ENCODE measurements around the gene MCRIP1. TPM values are rescaled to one million over a fixed set of nuclear protein-coding genes. Genes with fewer than 3 reads are reported as not detected.

Gene MCRIP1
- total and polyA plus RNA-seq, 4 donors, result 93.5 to 310 (median 132) TPM

DNA sequence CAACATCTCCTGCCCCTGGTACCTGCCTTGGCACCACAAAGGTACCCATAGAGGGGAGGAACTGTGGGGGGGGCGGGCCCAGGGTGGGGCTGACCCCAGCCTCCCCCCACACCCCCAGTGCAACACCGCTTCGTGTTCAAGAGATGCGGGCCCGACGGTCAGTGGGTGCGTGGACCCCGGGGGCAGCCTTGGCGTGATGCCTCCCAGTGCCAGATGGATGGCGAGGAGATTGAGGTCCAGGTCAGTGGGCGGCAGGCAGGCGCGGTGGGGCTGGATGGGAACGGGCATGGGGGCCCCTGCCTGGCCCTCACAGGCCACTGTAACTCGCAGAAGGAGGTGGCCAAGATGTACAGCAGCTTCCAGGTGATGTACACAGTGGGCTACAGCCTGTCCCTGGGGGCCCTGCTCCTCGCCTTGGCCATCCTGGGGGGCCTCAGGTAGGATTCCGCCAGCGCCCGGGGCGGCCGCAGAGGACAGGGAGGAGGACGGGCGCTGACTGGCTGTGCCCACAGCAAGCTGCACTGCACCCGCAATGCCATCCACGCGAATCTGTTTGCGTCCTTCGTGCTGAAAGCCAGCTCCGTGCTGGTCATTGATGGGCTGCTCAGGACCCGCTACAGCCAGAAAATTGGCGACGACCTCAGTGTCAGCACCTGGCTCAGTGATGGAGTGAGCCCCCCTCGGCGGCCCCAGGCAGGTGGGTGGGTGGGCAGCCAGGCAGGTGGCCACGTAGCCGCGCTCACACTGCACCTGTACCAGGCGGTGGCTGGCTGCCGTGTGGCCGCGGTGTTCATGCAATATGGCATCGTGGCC lies 22.0 kb downstream of the MCRIP1 start:
- Histone ChIP-seq H3K4me3 (ENCODE audit: low read length in 2 of 2) (no peak overlapping the region), H3K9me3 (ENCODE audit: control insufficient read depth, low read length) (no peaks in the 10 kb centered on the region), H3K4me1 (ENCODE audit: control insufficient read depth in 1 of 2, insufficient read depth in 2 of 2, low read length in 2 of 2) (no peaks in the 10 kb centered on the region), H3K36me3 (ENCODE audit: control insufficient read depth in 1 of 2, insufficient read depth in 2 of 2, low read length in 1 of 2) (no peaks in the 10 kb centered on the region), H3K27me3 (ENCODE audit: control insufficient read depth in 1 of 2, insufficient read depth in 2 of 2, low read length in 1 of 2) (no peaks in the 10 kb centered on the region), H3K27ac (ENCODE audit: low read depth in 1 of 2, low read length in 2 of 2) (no peak overlapping the region)
- 85 to 86% methylated on average over 42 of the region's 42 CpGs for WGBS, 2 donors
- ATAC-seq (ENCODE audit: low FRiP score) (no peak), DNase-seq (no peak)
- intact Hi-C loops (cut with DNase I), result no loop called here

DNA sequence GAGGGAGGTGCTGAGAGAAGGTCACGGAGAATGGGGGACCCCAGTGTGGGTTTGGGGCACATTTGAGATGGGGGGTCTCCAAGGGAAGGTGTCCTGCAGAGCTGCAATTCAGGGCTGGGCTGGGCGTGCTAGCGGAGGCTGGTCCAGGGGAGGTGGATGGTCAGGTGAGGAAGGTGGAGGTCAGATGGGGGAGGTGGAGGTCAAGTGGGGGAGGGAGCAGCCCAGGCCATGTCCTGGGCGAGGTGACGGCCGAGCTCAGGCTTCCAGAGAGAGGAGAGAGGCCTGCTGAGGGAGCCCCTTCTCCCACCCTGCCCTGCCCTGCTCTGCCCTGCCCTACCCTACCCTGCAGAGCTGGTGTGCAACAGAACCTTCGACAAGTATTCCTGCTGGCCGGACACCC lies 22.6 kb downstream of the MCRIP1 start:
- H3K9me3 ChIP-seq (ENCODE audit: control insufficient read depth, low read length), result no peaks in the 10 kb centered on the region
- no peak for ATAC-seq (ENCODE audit: low FRiP score)
- H3K4me1 ChIP-seq (ENCODE audit: control insufficient read depth in 1 of 2, insufficient read depth in 2 of 2, low read length in 2 of 2), result no peaks in the 10 kb centered on the region
- no peak for DNase-seq
- WGBS, 2 donors, result 80 to 87% methylated on average over 7 to 8 of the region's 8 CpGs
- H3K27me3 ChIP-seq (ENCODE audit: control insufficient read depth in 1 of 2, insufficient read depth in 2 of 2, low read length in 1 of 2), result no peaks in the 10 kb centered on the region
- no peak overlapping the region for H3K27ac ChIP-seq (ENCODE audit: low read depth in 1 of 2, low read length in 2 of 2)
- intact Hi-C loops (cut with DNase I), result no loop called here
- no peak overlapping the region for H3K4me3 ChIP-seq (ENCODE audit: low read length in 2 of 2)
- H3K36me3 ChIP-seq (ENCODE audit: control insufficient read depth in 1 of 2, insufficient read depth in 2 of 2, low read length in 1 of 2), result no peaks in the 10 kb centered on the region

DNA sequence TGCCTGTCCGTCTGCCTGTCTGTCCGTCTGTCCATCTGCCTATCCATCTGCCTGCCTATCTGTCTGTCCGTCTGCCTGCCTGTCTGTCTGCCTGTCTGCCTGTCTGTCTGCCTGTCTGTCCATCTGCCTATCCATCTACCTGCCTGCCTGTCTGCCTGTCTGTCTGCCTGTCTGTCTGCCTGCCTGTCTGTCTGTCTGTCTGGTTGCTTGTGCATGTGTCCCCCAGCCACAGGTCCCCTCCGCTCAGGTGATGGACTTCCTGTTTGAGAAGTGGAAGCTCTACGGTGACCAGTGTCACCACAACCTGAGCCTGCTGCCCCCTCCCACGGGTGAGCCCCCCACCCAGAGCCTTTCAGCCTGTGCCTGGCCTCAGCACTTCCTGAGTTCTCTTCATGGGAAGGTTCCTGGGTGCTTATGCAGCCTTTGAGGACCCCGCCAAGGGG lies 23.5 kb downstream of the MCRIP1 start:
- WGBS, 2 donors, result 78 to 79% methylated on average over 7 of the region's 7 CpGs
- Histone ChIP-seq H3K27me3 (ENCODE audit: control insufficient read depth in 1 of 2, insufficient read depth in 2 of 2, low read length in 1 of 2) (no peaks in the 10 kb centered on the region), H3K9me3 (ENCODE audit: control insufficient read depth, low read length) (no peaks in the 10 kb centered on the region), H3K27ac (ENCODE audit: low read depth in 1 of 2, low read length in 2 of 2) (no peak overlapping the region), H3K4me1 (ENCODE audit: control insufficient read depth in 1 of 2, insufficient read depth in 2 of 2, low read length in 2 of 2) (no peaks in the 10 kb centered on the region), H3K36me3 (ENCODE audit: control insufficient read depth in 1 of 2, insufficient read depth in 2 of 2, low read length in 1 of 2) (no peaks in the 10 kb centered on the region), H3K4me3 (ENCODE audit: low read length in 2 of 2) (no peak overlapping the region)
- DNase-seq (no peak), ATAC-seq (ENCODE audit: low FRiP score) (no peak)
- intact Hi-C loops (cut with DNase I), result no loop called here

DNA sequence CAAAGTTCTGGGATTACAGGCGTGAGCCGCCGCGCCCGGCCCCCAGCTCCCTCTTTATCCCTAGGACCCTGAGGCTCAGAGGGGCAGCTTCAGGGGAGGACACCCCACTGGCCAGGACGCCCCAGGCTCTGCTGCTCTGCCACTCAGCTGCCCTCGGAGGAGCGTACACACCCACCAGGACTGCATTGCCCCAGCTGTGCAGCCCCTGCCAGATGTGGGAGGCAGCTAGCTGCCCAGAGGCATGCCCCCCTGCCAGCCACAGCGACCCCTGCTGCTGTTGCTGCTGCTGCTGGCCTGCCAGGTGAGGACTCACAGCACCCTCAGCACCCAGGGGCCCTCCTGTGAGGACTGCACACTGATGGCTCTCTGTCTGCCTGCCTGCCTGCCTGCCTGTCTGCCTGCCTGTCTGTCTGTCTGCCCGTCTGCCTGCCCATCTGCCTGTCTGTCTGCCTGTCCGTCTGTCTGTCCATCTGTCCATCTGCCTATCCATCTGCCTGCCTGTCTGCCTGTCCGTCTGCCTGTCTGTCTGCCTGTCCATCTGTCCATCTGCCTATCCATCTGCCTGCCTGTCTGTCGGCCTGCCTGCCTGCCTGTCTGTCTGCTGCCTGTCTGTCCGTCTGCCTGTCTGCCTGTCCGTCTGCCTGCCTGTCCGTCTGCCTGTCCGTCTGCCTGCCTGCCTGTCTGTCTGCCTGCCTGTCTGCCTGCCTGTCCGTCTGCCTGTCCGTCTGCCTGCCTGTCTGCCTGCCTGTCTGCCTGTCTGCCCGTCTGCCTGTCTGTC lies 24.1 kb downstream of the MCRIP1 start:
- Histone ChIP-seq H3K27me3 (ENCODE audit: control insufficient read depth in 1 of 2, insufficient read depth in 2 of 2, low read length in 1 of 2) (no peaks in the 10 kb centered on the region), H3K4me3 (ENCODE audit: low read length in 2 of 2) (no peak overlapping the region), H3K27ac (ENCODE audit: low read depth in 1 of 2, low read length in 2 of 2) (no peak overlapping the region), H3K36me3 (ENCODE audit: control insufficient read depth in 1 of 2, insufficient read depth in 2 of 2, low read length in 1 of 2) (no peaks in the 10 kb centered on the region), H3K4me1 (ENCODE audit: control insufficient read depth in 1 of 2, insufficient read depth in 2 of 2, low read length in 2 of 2) (no peaks in the 10 kb centered on the region), H3K9me3 (ENCODE audit: control insufficient read depth, low read length) (no peaks in the 10 kb centered on the region)
- intact Hi-C loops (cut with DNase I), result no loop called here
- ATAC-seq (ENCODE audit: low FRiP score) (no peak), DNase-seq (no peak)
- WGBS, 2 donors, result 75 to 77% methylated on average over 20 of the region's 20 CpGs

DNA sequence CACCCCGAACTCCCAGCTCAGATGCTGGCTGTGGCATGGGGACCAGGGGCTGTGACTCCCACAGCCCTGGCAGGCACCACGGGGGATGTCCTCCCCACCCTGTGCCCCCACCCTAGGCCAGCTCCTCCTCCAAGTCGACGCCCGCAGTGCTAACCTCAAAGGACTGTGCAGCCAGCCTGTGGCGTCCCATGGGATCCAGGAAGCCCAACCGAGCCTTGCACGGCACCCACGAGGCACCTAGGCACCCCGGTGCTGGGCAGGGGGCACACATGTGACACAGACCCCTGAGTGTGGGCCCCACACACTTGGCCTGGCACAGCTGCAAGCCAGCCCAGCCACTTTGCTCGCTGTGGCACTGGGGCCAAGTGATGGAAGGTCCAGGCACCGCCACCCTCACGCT lies 25.3 kb downstream of the MCRIP1 start:
- WGBS, 2 donors, result 42 to 43% methylated on average over 12 to 13 of the region's 13 CpGs
- H3K27ac ChIP-seq (ENCODE audit: low read depth in 1 of 2, low read length in 2 of 2), result no peak overlapping the region
- H3K4me1 ChIP-seq (ENCODE audit: control insufficient read depth in 1 of 2, insufficient read depth in 2 of 2, low read length in 2 of 2), result no peaks in the 10 kb centered on the region
- no peaks in the 10 kb centered on the region for H3K9me3 ChIP-seq (ENCODE audit: control insufficient read depth, low read length)
- H3K36me3 ChIP-seq (ENCODE audit: control insufficient read depth in 1 of 2, insufficient read depth in 2 of 2, low read length in 1 of 2), result no peaks in the 10 kb centered on the region
- DNase-seq (no peak), ATAC-seq (ENCODE audit: low FRiP score) (no peak)
- H3K27me3 ChIP-seq (ENCODE audit: control insufficient read depth in 1 of 2, insufficient read depth in 2 of 2, low read length in 1 of 2), result no peaks in the 10 kb centered on the region
- intact Hi-C loops (cut with DNase I), result no loop called here
- H3K4me3 ChIP-seq (ENCODE audit: low read length in 2 of 2), result no peak overlapping the region

DNA sequence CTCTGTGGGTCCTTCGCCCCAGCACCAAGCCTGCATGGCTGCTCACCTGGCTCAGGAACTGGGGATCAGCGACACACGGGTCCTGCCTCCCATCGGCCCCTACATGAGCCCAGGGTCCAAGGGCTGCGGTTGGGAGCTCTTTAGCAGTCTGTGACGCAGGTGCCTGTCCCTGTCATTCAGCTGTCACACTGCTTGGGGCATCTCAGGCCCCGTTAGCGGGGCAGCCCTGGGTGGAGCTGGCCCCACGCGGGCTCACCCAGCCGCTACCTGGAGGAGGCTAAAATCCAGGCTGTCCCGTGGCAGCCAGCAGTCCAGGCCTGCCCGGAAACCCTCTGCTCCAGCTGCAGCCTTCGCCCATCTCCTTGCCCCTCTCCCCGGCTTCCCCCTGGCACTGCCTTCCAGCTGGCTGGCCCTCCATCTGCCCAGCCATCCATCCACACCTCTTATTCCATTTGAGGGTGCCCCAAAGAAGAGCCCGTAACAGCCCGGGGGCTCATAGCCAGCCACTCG lies 25.8 kb downstream of the MCRIP1 start:
- Histone ChIP-seq H3K4me1 (ENCODE audit: control insufficient read depth in 1 of 2, insufficient read depth in 2 of 2, low read length in 2 of 2) (no peaks in the 10 kb centered on the region), H3K4me3 (ENCODE audit: low read length in 2 of 2) (no peak overlapping the region), H3K9me3 (ENCODE audit: control insufficient read depth, low read length) (no peaks in the 10 kb centered on the region), H3K27me3 (ENCODE audit: control insufficient read depth in 1 of 2, insufficient read depth in 2 of 2, low read length in 1 of 2) (no peaks in the 10 kb centered on the region), H3K36me3 (ENCODE audit: control insufficient read depth in 1 of 2, insufficient read depth in 2 of 2, low read length in 1 of 2) (no peaks in the 10 kb centered on the region), H3K27ac (ENCODE audit: low read depth in 1 of 2, low read length in 2 of 2) (no peak overlapping the region)
- no peak for ATAC-seq (ENCODE audit: low FRiP score)
- DNase-seq, result no peak
- intact Hi-C loops (cut with DNase I), result no loop called here
- whole genome bisulfite sequencing, 2 donors, result 54 to 60% methylated on average over 18 of the region's 18 CpGs

DNA sequence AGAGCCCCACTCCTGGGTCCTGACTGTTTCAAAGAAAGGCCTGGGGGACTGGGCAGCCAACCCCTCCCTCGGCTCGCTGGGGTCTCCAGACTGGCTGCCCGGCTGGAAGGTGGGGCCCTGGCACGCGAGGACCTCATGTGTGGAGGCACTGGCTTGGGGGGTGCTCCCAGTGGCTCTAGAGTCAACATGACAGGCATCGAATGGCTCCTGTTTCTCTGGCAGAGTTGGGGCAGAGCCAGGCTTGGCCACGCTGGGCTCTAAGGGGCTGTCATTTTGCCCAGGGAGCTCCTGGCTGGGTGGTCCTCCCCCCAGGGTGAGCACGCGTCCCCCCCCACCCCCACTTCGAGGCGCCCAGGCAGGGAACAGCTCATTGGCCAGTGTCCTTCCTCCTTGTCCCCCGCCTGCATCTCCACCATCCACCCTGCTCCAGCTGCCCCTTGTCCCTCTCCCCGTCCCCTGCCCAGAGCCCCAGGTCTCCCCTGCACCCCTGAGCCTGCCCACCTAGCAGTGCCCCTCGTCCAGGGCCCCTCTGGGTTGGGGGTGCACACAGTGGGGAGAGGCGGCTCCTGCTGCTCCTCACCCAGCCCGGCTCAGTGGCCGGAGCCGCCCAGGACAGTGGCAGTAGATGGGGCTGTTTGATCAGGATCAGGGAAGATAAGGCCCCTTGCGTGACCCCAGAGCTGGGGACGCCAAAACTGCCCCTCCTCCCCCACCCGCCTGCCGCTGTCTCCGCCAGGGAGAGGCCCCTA lies 26.5 kb downstream of the MCRIP1 start:
- intact Hi-C loops (cut with DNase I), result no loop called here
- no peak for ATAC-seq (ENCODE audit: low FRiP score)

DNA sequence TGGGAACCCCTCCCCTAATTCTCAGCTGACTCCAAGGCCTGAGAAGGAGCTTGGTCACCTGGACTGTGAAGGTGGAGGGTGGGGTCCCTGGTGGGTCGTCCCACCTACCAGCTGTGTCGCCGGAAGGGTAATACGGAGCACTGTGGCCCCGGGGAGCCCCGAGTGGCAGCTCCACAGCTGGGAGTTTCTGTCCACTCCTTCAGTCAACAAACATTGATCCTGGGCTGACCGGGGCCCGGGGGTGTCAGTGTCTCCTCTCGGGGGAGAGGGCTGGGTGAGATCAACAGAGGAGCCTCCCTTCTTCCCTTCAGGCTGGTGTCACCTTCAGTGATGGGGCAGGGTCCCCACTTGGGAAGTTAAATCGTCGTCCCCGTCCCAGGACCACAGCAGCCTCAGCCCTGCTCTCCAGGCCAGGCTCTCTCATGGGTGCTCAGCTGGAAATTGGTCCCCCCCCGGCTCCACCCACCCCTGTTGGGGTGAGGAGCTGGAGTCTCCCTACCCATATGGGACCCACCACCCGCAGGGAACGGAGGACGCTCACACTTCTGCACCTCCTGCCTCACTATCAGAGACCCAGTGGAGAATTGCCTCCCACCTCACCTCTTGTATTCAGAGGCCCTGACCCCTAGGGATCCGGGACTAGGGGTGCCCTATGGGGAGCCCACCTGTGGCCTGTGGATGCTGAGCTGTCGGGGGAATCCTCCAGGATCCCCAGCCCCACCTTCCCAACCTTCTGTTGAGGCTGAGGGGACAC lies 27.2 kb downstream of the MCRIP1 start:
- DNase-seq (no peak), ATAC-seq (ENCODE audit: low FRiP score) (no peak)
- WGBS, 2 donors, result 57 to 68% methylated on average over 18 of the region's 18 CpGs
- intact Hi-C loops (cut with DNase I), result no loop called here
- Histone ChIP-seq H3K4me3 (ENCODE audit: low read length in 2 of 2) (no peak overlapping the region), H3K4me1 (ENCODE audit: control insufficient read depth in 1 of 2, insufficient read depth in 2 of 2, low read length in 2 of 2) (no peaks in the 10 kb centered on the region), H3K36me3 (ENCODE audit: control insufficient read depth in 1 of 2, insufficient read depth in 2 of 2, low read length in 1 of 2) (no peaks in the 10 kb centered on the region), H3K9me3 (ENCODE audit: control insufficient read depth, low read length) (no peaks in the 10 kb centered on the region), H3K27ac (ENCODE audit: low read depth in 1 of 2, low read length in 2 of 2) (no peak overlapping the region), H3K27me3 (ENCODE audit: control insufficient read depth in 1 of 2, insufficient read depth in 2 of 2, low read length in 1 of 2) (no peaks in the 10 kb centered on the region)

More for the DNA sequence above, 26.5 kb downstream of the MCRIP1 start:
- WGBS, 2 donors, result 19 to 22% methylated on average over 23 of the region's 23 CpGs
- H3K9me3 ChIP-seq (ENCODE audit: control insufficient read depth, low read length), result no peaks in the 10 kb centered on the region
- no peaks in the 10 kb centered on the region for H3K36me3 ChIP-seq (ENCODE audit: control insufficient read depth in 1 of 2, insufficient read depth in 2 of 2, low read length in 1 of 2)
- H3K4me3 ChIP-seq (ENCODE audit: low read length in 2 of 2), result no peak overlapping the region
- no peaks in the 10 kb centered on the region for H3K27me3 ChIP-seq (ENCODE audit: control insufficient read depth in 1 of 2, insufficient read depth in 2 of 2, low read length in 1 of 2)
- H3K27ac ChIP-seq (ENCODE audit: low read depth in 1 of 2, low read length in 2 of 2), result no peak overlapping the region
- DNase-seq, result no peak
- no peaks in the 10 kb centered on the region for H3K4me1 ChIP-seq (ENCODE audit: control insufficient read depth in 1 of 2, insufficient read depth in 2 of 2, low read length in 2 of 2)

All from aorta (tissue), 5 donors.